Liver (tissue), 5 donors: ENCODE data around the gene ACTR10. TPM values are rescaled to one million over a fixed set of nuclear protein-coding genes. Genes with fewer than 3 reads are reported as not detected.

Experiments
- polyA plus RNA-seq, 2 donors: library from polyadenylated mRNA; stranded (reverse) in 1 of 2; unstranded in 1 of 2; fragments of 200-250 nt in 1 of 2; fragments of >200 nt in 1 of 2; fragmentation: Nextera tagmentation in 1 of 2; extraction: Ambion mirVana in 1 of 2; gene quantifications; one replicate each; pipeline versions ENCODE4 v1.2.1 to v1.2.3, GENCODE V29; 2013 to 2015
- small RNA-seq: library from RNA; depleted of rRNA; stranded (forward); fragments of <200 nt; gene quantifications from one replicate; pipeline ENCODE3, GENCODE V24; 2014
- total RNA-seq, 2 donors: library from RNA; depleted of rRNA; stranded (reverse); fragments of >200 nt; gene quantifications; one replicate each; pipeline ENCODE4 v1.2.3, GENCODE V29; 2014
- donor health status: healthy.
- donor health status: healthy.
- donor health status: healthy.

ACTR10 gene
- total and polyA plus RNA-seq, 4 donors, result 19.2 to 42.0 (median 25.2) TPM

Small RNA genes within 50 kb of the gene (small RNA-seq; reads per million reads assigned to genes)
- gene RN7SL598P, result not detected

Other genes with a start within 250 kb of the ACTR10 start
- gene ARMH4, start 47.9 kb upstream of the ACTR10 start, total RNA-seq, result 1 to 10 TPM in 1 of 2 donors, under 1 TPM in 1; 0.67 to 3.2 TPM
- gene ARMH4, start 47.9 kb upstream of the ACTR10 start, polyA plus RNA-seq, result under 1 TPM; 0.38 to 0.40 TPM
- 100 to 1,000 TPM in 1 of 2 donors, 10 to 100 TPM in 1; 54.6 to 120 TPM for gene PSMA3, start 44.7 kb downstream of the ACTR10 start, total RNA-seq
- 100 to 1,000 TPM; 106 to 192 TPM for gene PSMA3, start 44.7 kb downstream of the ACTR10 start, polyA plus RNA-seq
- 10 to 100 TPM; 10.1 to 13.9 TPM for gene ARID4A, start 98.4 kb downstream of the ACTR10 start, total RNA-seq
- gene ARID4A, start 98.4 kb downstream of the ACTR10 start, polyA plus RNA-seq, result 10 to 100 TPM in 1 of 2 donors, 1 to 10 TPM in 1; 3.8 to 26.9 TPM
- gene TOMM20L, start 195.8 kb downstream of the ACTR10 start, total RNA-seq, result not detected
- gene TOMM20L, start 195.8 kb downstream of the ACTR10 start, polyA plus RNA-seq, result not detected
- gene TIMM9, start 227.4 kb downstream of the ACTR10 start, total RNA-seq, result 10 to 100 TPM in 1 of 2 donors, 1 to 10 TPM in 1; 8.4 to 14.5 TPM
- gene TIMM9, start 227.4 kb downstream of the ACTR10 start, polyA plus RNA-seq, result 10 to 100 TPM; 20.2 to 38.1 TPM
- 10 to 100 TPM in 1 of 2 donors, 1 to 10 TPM in 1; 9.9 to 18.2 TPM for gene KIAA0586, start 227.6 kb downstream of the ACTR10 start, total RNA-seq
- gene KIAA0586, start 227.6 kb downstream of the ACTR10 start, polyA plus RNA-seq, result 1 to 10 TPM; 3.6 to 5.8 TPM